HEK293 (cell line): ENCODE measurements around the gene CHST9.

Experiments used
- MYNN ChIP-seq: fragments of 450-650 bp; formaldehyde crosslinking; IDR thresholded peaks from 2 replicates; pipeline ENCODE4 v1.5.1; 2016; ENCODE audit warnings: missing biosample characterization, missing genetic modification characterization, borderline replicate concordance
- PATZ1 ChIP-seq: fragments of 450-650 bp; formaldehyde crosslinking; IDR thresholded peaks from 2 replicates; pipeline ENCODE4 v1.5.1; 2016; ENCODE audit warnings: missing biosample characterization, missing genetic modification characterization
- ZNF274 ChIP-seq, 2 experiments: fragments of 200-500 bp in 1 of 2; fragments of 450-650 bp in 1 of 2; sonication (Bioruptor generic) in 1 of 2; formaldehyde crosslinking in 1 of 2; IDR thresholded peaks; 2 replicates each; pipeline versions ENCODE4 v1.5.1 to v1.6.1; 2014 to 2016; ENCODE audit warnings: borderline replicate concordance in 1 of 2, inconsistent platforms in 1 of 2, low read length in 1 of 2, missing biosample characterization in 1 of 2, missing genetic modification characterization in 1 of 2

- no peak for TF ChIP-seq PATZ1 (tag by site-specific recombination)
- no peak for TF ChIP-seq MYNN (tag by site-specific recombination)
- no peak for TF ChIP-seq ZNF274 (IDR thresholded peaks at IDR 0.05; ENCODE audit: low read length)
- TF ChIP-seq ZNF274 (tag by site-specific recombination; IDR thresholded peaks at IDR 0.05; ENCODE audit: borderline replicate concordance): no peak
Observed at GRCh38 chr18:26999797-27000196, 185.3 kb downstream of the CHST9 start.
